Measurements from ENCODE around the gene LRCH1. TPM values are rescaled to one million over a fixed set of nuclear protein-coding genes. Genes with fewer than 3 reads are reported as not detected.

The LRCH1 gene
- total and polyA plus RNA-seq, 7 donors, result 1.7 to 7.9 (median 4.1) TPM

DNA sequence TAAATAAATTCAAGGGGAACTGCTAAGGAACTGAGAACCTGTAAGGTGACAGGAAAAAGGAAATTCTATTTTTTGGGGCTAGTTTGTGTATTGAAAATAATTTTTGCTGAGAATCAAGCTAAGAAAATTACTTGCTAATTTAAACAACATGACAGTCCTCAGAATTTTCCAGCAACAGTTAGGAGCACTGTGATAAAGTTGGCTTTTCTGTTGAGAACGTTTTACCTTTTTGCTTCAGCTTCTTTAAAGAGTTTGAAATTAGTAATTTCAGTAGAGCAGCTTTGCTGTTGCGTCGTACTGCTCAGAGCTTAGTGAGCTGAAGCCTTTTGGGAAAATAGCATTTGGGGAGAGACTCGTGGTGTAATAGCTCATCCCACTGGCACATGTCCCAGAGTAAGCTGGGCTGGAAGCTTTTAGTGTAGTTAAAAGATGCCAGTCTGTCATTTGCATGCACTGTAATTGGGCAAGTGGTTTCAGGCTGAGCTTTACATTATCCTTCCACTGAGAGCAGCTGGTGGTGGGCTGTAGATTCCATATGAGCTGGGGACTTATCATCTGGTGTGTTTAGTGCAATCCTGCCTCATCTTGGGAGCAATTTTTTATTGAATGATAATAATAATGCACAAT is 69.8 kb downstream of the LRCH1 start:
- TF ChIP-seq, protein P1, sequence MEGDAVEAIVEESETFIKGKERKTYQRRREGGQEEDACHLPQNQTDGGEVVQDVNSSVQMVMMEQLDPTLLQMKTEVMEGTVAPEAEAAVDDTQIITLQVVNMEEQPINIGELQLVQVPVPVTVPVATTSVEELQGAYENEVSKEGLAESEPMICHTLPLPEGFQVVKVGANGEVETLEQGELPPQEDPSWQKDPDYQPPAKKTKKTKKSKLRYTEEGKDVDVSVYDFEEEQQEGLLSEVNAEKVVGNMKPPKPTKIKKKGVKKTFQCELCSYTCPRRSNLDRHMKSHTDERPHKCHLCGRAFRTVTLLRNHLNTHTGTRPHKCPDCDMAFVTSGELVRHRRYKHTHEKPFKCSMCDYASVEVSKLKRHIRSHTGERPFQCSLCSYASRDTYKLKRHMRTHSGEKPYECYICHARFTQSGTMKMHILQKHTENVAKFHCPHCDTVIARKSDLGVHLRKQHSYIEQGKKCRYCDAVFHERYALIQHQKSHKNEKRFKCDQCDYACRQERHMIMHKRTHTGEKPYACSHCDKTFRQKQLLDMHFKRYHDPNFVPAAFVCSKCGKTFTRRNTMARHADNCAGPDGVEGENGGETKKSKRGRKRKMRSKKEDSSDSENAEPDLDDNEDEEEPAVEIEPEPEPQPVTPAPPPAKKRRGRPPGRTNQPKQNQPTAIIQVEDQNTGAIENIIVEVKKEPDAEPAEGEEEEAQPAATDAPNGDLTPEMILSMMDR (IDR thresholded peaks at IDR 0.05), result no peak
- no peaks in the 10 kb centered on the region for H3K9me3 ChIP-seq
- DNase-seq (peak in 1 of 2 donors; percentile 29), ATAC-seq (peak in 3 of 4 donors; percentile 44 to 64 (median 49))
- no peaks in the 10 kb centered on the region for H3K36me3 ChIP-seq (ENCODE audit: insufficient read depth in 1 of 2, low read depth in 1 of 2)
- intact Hi-C loops (cut with DNase I), result no loop called here
- no peaks in the 10 kb centered on the region for H3K27me3 ChIP-seq (ENCODE audit: insufficient read depth in 3 of 3, low read length in 2 of 3)
- H3K4me3 ChIP-seq, result no peak overlapping the region
- H3K4me1 ChIP-seq, result peaks cover 15% of the 10 kb centered on the region
- WGBS, 3 donors, result 9 to 11% (median 11%) methylated on average over 4 of the region's 4 CpGs
- H3K27ac ChIP-seq, result no peak overlapping the region

DNA sequence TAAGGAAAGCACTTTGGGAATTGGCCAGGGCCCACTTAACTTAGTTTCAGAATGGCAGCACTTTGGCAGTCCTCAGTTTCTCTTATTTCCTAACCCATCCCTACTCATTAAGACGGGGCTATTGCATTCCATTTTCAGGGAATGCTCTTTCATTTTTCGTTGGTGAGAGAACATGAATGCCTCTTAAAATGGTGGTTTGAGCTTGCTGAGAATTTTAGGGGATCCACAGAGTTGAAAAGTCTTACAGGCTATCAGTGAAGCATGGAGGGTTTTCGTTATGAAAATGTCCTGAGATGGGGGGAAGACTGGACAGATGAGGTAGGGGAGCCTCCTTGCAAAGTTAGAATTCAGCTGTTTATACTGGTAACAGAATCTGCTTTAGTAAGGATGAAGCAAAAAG is 71.4 kb downstream of the LRCH1 start:
- intact Hi-C loops (cut with DNase I), result no loop called here

DNA sequence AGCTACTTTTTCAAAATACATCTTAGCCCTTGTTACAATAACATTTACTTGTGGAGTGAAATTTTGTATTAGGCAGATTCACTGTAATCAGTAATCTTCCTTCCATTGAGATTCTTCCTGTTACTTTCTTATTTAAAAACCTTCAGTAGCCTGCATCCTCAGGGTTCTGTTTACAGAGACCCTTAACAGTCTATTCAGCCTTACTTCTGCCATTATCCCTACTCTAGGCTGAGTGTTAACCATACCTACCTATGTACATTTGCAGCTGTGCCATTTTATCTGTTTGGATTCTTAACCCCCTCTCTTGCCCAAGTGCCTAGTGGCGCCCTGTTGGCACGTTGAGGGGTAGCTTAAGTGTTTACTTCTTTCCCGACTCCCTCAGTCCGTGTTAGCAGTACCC is 71.9 kb downstream of the LRCH1 start:
- Histone ChIP-seq H3K9me3 (no peaks in the 10 kb centered on the region), H3K36me3 (ENCODE audit: insufficient read depth in 1 of 2, low read depth in 1 of 2) (no peaks in the 10 kb centered on the region), H3K4me3 (no peak overlapping the region), H3K27me3 (ENCODE audit: insufficient read depth in 3 of 3, low read length in 2 of 3) (no peaks in the 10 kb centered on the region), H3K4me1 (peaks cover 12% of the 10 kb centered on the region), H3K27ac (no peak overlapping the region)
- no peak for DNase-seq
- TF ChIP-seq, protein P1 (IDR thresholded peaks at IDR 0.05), result no peak
- WGBS, 3 donors, result 81 to 89% (median 88%) methylated on average over 4 of the region's 4 CpGs
- intact Hi-C loops (cut with DNase I), result no loop called here
- ATAC-seq, result no peak

More for the DNA sequence above, 71.4 kb downstream of the LRCH1 start:
- ATAC-seq (no peak), DNase-seq (no peak)
- Histone ChIP-seq H3K36me3 (ENCODE audit: insufficient read depth in 1 of 2, low read depth in 1 of 2) (no peaks in the 10 kb centered on the region), H3K4me3 (no peak overlapping the region), H3K27ac (no peak overlapping the region), H3K9me3 (no peaks in the 10 kb centered on the region), H3K4me1 (peaks cover 12% of the 10 kb centered on the region), H3K27me3 (ENCODE audit: insufficient read depth in 3 of 3, low read length in 2 of 3) (no peaks in the 10 kb centered on the region)
- TF ChIP-seq, protein P1 (IDR thresholded peaks at IDR 0.05), result no peak
- 78 to 90% (median 83%) methylated on average over 3 of the region's 3 CpGs for WGBS, 3 donors

DNA sequence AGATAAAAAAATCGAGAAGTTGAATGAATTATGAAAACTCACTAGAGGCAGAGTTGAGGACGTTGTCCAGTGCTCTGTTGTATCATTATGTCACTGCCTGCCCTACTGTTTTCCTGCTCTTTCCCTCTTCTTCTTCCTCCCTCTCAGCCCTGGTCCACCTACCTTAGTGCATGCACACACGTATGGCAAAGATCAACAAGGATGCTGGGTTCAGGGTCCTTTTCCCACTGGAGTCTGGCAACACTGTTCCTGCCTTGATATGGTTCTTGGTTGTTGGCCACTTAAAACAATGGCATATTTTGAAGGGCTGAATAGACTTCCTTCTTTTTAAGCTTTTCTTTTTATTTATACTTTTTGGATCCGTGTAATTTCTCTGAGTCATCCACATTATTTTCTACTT is 74.5 kb downstream of the LRCH1 start:
- 69 to 82% (median 78%) methylated on average over 4 of the region's 4 CpGs for WGBS, 3 donors
- H3K27me3 ChIP-seq (ENCODE audit: insufficient read depth in 3 of 3, low read length in 2 of 3), result no peaks in the 10 kb centered on the region

More for the DNA sequence above, 74.5 kb downstream of the LRCH1 start:
- TF ChIP-seq, protein P1 (IDR thresholded peaks at IDR 0.05), result no peak
- Histone ChIP-seq H3K4me1 (peaks cover 12% of the 10 kb centered on the region), H3K27ac (no peak overlapping the region), H3K4me3 (no peak overlapping the region), H3K9me3 (no peaks in the 10 kb centered on the region), H3K36me3 (ENCODE audit: insufficient read depth in 1 of 2, low read depth in 1 of 2) (no peaks in the 10 kb centered on the region)
- DNase-seq (no peak), ATAC-seq (no peak)
- intact Hi-C loops (cut with DNase I), result no loop called here

Data from psoas muscle (tissue), 8 donors.